Measurements from ENCODE around the gene RELL2. TPM values are rescaled to one million over a fixed set of nuclear protein-coding genes. Genes with fewer than 3 reads are reported as not detected.

The RELL2 gene
- total RNA-seq, 2 experiments from 2014 or later: 28.0 to 43.1 TPM

- BruUV-seq (replicated peaks): no TSS peak
- CTCF ChIA-PET (ENCODE audit: unreplicated experiment): interaction anchor here (0.6 to 2.0 kb wide), 2 partner anchors 12 to 948 kb away, joined by 3 to 4 read pairs; partner anchors contain the start of gene FCHSD1
Observed at GRCh38 chr5:141638771-141639170, 2.0 kb downstream of the RELL2 start.

DNA sequence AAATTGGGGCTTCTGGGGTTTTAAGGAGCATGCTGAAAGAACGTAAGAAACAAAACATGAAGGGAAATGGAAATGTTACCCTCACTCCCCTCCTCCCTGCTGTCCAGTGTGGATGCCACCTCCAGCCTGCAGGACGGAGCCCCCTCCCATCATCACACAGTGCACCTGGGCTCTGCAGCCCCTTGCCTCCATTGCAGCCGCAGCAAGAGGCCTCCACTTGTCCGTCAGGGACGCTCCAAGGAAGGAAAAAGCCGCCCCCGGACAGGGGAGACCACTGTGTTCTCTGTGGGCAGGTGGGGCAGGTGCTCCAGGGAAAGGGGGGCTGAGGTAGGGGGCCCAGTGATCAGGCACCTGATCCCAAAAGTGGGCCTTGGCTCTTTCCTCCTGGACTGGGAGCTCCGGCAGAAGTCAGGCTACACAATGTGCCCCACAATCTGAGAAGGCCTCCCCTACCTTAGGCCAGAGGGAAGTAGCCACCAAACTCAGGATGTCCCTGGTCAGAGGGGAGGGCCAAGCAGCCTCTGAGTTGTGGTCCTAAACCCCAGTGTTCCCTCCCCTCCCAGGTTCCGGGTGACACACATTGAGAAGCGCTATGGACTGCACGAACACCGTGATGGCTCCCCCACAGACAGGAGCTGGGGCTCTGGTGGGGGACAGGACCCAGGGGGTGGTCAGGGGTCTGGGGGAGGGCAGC is 2.7 kb downstream of the RELL2 start:
- ChIA-PET CTCF (ENCODE audit: unreplicated experiment) (interaction anchor here (2.0 kb wide), 1 partner anchor 12 kb away, joined by 4 read pairs; the partner anchor contains the start of gene FCHSD1), POLR2A (interaction anchor here (0.6 to 8.6 kb wide), 2 partner anchors 17 to 1616 kb away, joined by 3 to 101 read pairs; partner anchors contain the start of gene DIAPH1)
- BruUV-seq (replicated peaks): TSS peak; percentile 39

More at GRCh38 chr5:141638771-141639170, 2.0 kb downstream of the RELL2 start:
- no peaks in the 10 kb centered on the region for H3K9me3 ChIP-seq (ENCODE audit: low read length)
- peaks cover 33% of the 10 kb centered on the region for H3K4me1 ChIP-seq (ENCODE audit: insufficient read depth, low read length, poor library complexity, severe bottlenecking)
- peak overlapping the region; percentile 98 for H3K4me3 ChIP-seq (ENCODE audit: low read depth, low read length, poor library complexity, severe bottlenecking)
- H2AFZ ChIP-seq (ENCODE audit: low read length): no peak overlapping the region
- intact Hi-C loops (cut with micrococcal nuclease; ENCODE audit: unreplicated experiment): loop anchor here (1.0 to 5.0 kb wide), 2 partner anchors 46 to 111 kb away; no protein-coding TSS in a partner anchor
- no peak for TF ChIP-seq EZH2phosphoT487 (IDR thresholded peaks at IDR 0.05; ENCODE audit: borderline replicate concordance, low read depth, low read length)
- TF ChIP-seq, protein P1, sequence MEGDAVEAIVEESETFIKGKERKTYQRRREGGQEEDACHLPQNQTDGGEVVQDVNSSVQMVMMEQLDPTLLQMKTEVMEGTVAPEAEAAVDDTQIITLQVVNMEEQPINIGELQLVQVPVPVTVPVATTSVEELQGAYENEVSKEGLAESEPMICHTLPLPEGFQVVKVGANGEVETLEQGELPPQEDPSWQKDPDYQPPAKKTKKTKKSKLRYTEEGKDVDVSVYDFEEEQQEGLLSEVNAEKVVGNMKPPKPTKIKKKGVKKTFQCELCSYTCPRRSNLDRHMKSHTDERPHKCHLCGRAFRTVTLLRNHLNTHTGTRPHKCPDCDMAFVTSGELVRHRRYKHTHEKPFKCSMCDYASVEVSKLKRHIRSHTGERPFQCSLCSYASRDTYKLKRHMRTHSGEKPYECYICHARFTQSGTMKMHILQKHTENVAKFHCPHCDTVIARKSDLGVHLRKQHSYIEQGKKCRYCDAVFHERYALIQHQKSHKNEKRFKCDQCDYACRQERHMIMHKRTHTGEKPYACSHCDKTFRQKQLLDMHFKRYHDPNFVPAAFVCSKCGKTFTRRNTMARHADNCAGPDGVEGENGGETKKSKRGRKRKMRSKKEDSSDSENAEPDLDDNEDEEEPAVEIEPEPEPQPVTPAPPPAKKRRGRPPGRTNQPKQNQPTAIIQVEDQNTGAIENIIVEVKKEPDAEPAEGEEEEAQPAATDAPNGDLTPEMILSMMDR (conservative IDR thresholded peaks at IDR 0.05; ENCODE audit: low read length): no peak
- DNase-seq (ENCODE audit: low spot score): no peak
- H3K36me3 ChIP-seq (ENCODE audit: insufficient read depth, low read length): peaks cover 55% of the 10 kb centered on the region
- peaks cover 5% of the 10 kb centered on the region for H4K20me1 ChIP-seq (ENCODE audit: insufficient read depth, low read length)
- H3K4me2 ChIP-seq (ENCODE audit: low read length): peak overlapping the region; percentile 73
- H3K27ac ChIP-seq (ENCODE audit: low read depth, low read length, poor library complexity, severe bottlenecking): peak overlapping the region; percentile 59
- peaks cover 36% of the 10 kb centered on the region for H3K79me2 ChIP-seq (ENCODE audit: insufficient read depth, low read depth, low read length)
- H3K9me2 ChIP-seq (ENCODE audit: insufficient read depth, low read length): no peaks in the 10 kb centered on the region
- POLR2A ChIA-PET: interaction anchor here (0.6 to 8.6 kb wide), 2 partner anchors 16 to 1617 kb away, joined by 3 to 101 read pairs; partner anchors contain the start of gene DIAPH1

More for the DNA sequence above, 2.7 kb downstream of the RELL2 start:
- peak overlapping the region; percentile 73 for H3K4me2 ChIP-seq (ENCODE audit: low read length)
- peaks cover 55% of the 10 kb centered on the region for H3K36me3 ChIP-seq (ENCODE audit: insufficient read depth, low read length)
- peaks cover 29% of the 10 kb centered on the region for H3K79me2 ChIP-seq (ENCODE audit: insufficient read depth, low read depth, low read length)
- no peaks in the 10 kb centered on the region for H3K9me3 ChIP-seq (ENCODE audit: low read length)
- H4K20me1 ChIP-seq (ENCODE audit: insufficient read depth, low read length): peaks cover 5% of the 10 kb centered on the region
- no peak overlapping the region for H2AFZ ChIP-seq (ENCODE audit: low read length)
- H3K27ac ChIP-seq (ENCODE audit: low read depth, low read length, poor library complexity, severe bottlenecking): no peak overlapping the region
- no peak for DNase-seq (ENCODE audit: low spot score)
- peaks cover 25% of the 10 kb centered on the region for H3K4me1 ChIP-seq (ENCODE audit: insufficient read depth, low read length, poor library complexity, severe bottlenecking)
- TF ChIP-seq, protein P1 (conservative IDR thresholded peaks at IDR 0.05; ENCODE audit: low read length): no peak
- TF ChIP-seq EZH2phosphoT487 (IDR thresholded peaks at IDR 0.05; ENCODE audit: borderline replicate concordance, low read depth, low read length): no peak
- intact Hi-C loops (cut with micrococcal nuclease; ENCODE audit: unreplicated experiment): loop anchor here (5.0 kb wide), 1 partner anchor 112 kb away; no protein-coding TSS in a partner anchor
- no peak overlapping the region for H3K4me3 ChIP-seq (ENCODE audit: low read depth, low read length, poor library complexity, severe bottlenecking)
- H3K9me2 ChIP-seq (ENCODE audit: insufficient read depth, low read length): no peaks in the 10 kb centered on the region

Data from OCI-LY7 (cell line).